Gastroesophageal sphincter (tissue), 3 donors: Measurements from ENCODE around the gene BLOC1S4.

Experiments
- EP300 ChIP-seq: sonication (generic); formaldehyde crosslinking; IDR thresholded peaks from one replicate; pipeline ENCODE4 v1.6.1; 2017; ENCODE audit warnings: antibody characterized with exemption, mild to moderate bottlenecking
- POLR2A ChIP-seq, 2 donors: fragments of 450-650 bp; IDR thresholded peaks; one replicate each; pipeline ENCODE4 v1.6.1; 2017; ENCODE audit warnings: antibody characterized with exemption in 2 of 2, mild to moderate bottlenecking in 2 of 2, moderate library complexity in 1 of 2
- TF ChIP-seq, protein P1 (sequence below), 4 experiments: fragments of 200-600 bp in 2 of 4; fragments of 450-650 bp in 2 of 4; sonication (generic) in 1 of 4; IDR thresholded peaks; one replicate each; pipeline ENCODE4 v1.5.1; 2017 to 2019; ENCODE audit warnings: antibody characterized with exemption in 4 of 4, mild to moderate bottlenecking in 2 of 4, moderate library complexity in 2 of 4

- TF ChIP-seq POLR2A (IDR thresholded peaks at IDR 0.05) (no peak), EP300 (no peak)
- TF ChIP-seq, protein P1, sequence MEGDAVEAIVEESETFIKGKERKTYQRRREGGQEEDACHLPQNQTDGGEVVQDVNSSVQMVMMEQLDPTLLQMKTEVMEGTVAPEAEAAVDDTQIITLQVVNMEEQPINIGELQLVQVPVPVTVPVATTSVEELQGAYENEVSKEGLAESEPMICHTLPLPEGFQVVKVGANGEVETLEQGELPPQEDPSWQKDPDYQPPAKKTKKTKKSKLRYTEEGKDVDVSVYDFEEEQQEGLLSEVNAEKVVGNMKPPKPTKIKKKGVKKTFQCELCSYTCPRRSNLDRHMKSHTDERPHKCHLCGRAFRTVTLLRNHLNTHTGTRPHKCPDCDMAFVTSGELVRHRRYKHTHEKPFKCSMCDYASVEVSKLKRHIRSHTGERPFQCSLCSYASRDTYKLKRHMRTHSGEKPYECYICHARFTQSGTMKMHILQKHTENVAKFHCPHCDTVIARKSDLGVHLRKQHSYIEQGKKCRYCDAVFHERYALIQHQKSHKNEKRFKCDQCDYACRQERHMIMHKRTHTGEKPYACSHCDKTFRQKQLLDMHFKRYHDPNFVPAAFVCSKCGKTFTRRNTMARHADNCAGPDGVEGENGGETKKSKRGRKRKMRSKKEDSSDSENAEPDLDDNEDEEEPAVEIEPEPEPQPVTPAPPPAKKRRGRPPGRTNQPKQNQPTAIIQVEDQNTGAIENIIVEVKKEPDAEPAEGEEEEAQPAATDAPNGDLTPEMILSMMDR (IDR thresholded peaks at IDR 0.05), result no peak
Observed at GRCh38 chr4:6681191-6681590, 34.8 kb upstream of the BLOC1S4 start.
